ENCODE data around the gene TOGARAM2.
"Not testable (repeated sequence)": the region's sequence is repeated elsewhere in the genome, so short reads cannot be mapped to it uniquely, and the experiment has no call there.

The TOGARAM2 gene

GRCh38 chr2:28977176-28977875 is 3.8 kb upstream of the TOGARAM2 start:
- DNase-seq = no peak

- not testable (repeated sequence) for DNase-seq
Measured at GRCh38 chr2:28978001-28978400, 3.1 kb upstream of the TOGARAM2 start.

GRCh38 chr2:28978606-28979005 is 2.5 kb upstream of the TOGARAM2 start:
- no peak for DNase-seq

- no peak for DNase-seq
Measured at GRCh38 chr2:28979041-28979440, 2.1 kb upstream of the TOGARAM2 start.

- DNase-seq = no peak
Measured at GRCh38 chr2:28979576-28980366, 1.3 kb upstream of the TOGARAM2 start.

GRCh38 chr2:28980368-28981015 is 606 bp upstream of the TOGARAM2 start:
- DNase-seq = no peak

- no peak for DNase-seq
Measured at GRCh38 chr2:28981620-28982376, 700 bp downstream of the TOGARAM2 start.

GRCh38 chr2:28982381-28982950 is 1.4 kb downstream of the TOGARAM2 start:
- DNase-seq = no peak

GRCh38 chr2:28986429-28986828 is 5.3 kb downstream of the TOGARAM2 start:
- DNase-seq = no peak

GRCh38 chr2:28989973-28990372 is 8.9 kb downstream of the TOGARAM2 start:
- DNase-seq = no peak

GRCh38 chr2:28990445-28990844 is 9.3 kb downstream of the TOGARAM2 start:
- DNase-seq = no peak

GRCh38 chr2:28991021-28991420 is 9.9 kb downstream of the TOGARAM2 start:
- DNase-seq = no peak

GRCh38 chr2:28991460-28991859 is 10.4 kb downstream of the TOGARAM2 start:
- no peak for DNase-seq

- DNase-seq = no peak
Measured at GRCh38 chr2:28993206-28993960, 12.3 kb downstream of the TOGARAM2 start.

- no peak for DNase-seq
Measured at GRCh38 chr2:28994074-28994473, 13.0 kb downstream of the TOGARAM2 start.

- no peak for DNase-seq
Measured at GRCh38 chr2:28994679-28995078, 13.6 kb downstream of the TOGARAM2 start.

GRCh38 chr2:28995765-28996750 is 15.0 kb downstream of the TOGARAM2 start:
- no peak for DNase-seq

GRCh38 chr2:28997237-28997846 is 16.2 kb downstream of the TOGARAM2 start:
- no peak for DNase-seq

- DNase-seq = no peak
Measured at GRCh38 chr2:28997847-28998735, 17.0 kb downstream of the TOGARAM2 start.

All from hippocampal formation (tissue), 2 donors.